HEK293T (cell line): ENCODE results near the gene AP5Z1.

Experiments used
- CTCF ChIA-PET: fragments of 350-600 bp; formaldehyde crosslinking; extraction: SDS; loops from one replicate; lab custom pipeline; 2021; ENCODE audit warnings: antibody characterized with exemption, inconsistent platforms; lab: Yijun Ruan, JAX
- POLR2A ChIA-PET: fragments of 350-600 bp; formaldehyde crosslinking; extraction: SDS; loops from one replicate; lab custom pipeline; 2020; ENCODE audit warnings: antibody characterized with exemption, inconsistent platforms; lab: Yijun Ruan, JAX
- DNase-seq: peaks from one replicate; pipeline ENCODE4 v3.0.0; 2012; ENCODE audit warnings: mixed read lengths; ENCODE audit errors: extremely low spot score
- ARNT ChIP-seq: fragments of 450-650 bp; IDR thresholded peaks from 2 replicates; pipeline ENCODE4 v1.6.1; 2017; ENCODE audit warnings: mild to moderate bottlenecking
- BHLHE40 ChIP-seq: fragments of 450-650 bp; IDR thresholded peaks from 2 replicates; pipeline ENCODE4 v1.6.1; 2016; ENCODE audit warnings: mild to moderate bottlenecking, moderate library complexity, borderline replicate concordance
- CTBP1 ChIP-seq: fragments of 450-650 bp; IDR thresholded peaks from 2 replicates; pipeline ENCODE4 v1.6.1; 2016; ENCODE audit warnings: borderline replicate concordance
- ELF4 ChIP-seq: fragments of 450-650 bp; IDR thresholded peaks from 2 replicates; pipeline ENCODE4 v1.6.1; 2017; ENCODE audit warnings: antibody characterized with exemption
- FOXA1 ChIP-seq: fragments of 450-650 bp; IDR thresholded peaks from 2 replicates; pipeline ENCODE4 v1.6.1; 2016; ENCODE audit warnings: mild to moderate bottlenecking
- FOXK2 ChIP-seq: fragments of 450-650 bp; IDR thresholded peaks from 2 replicates; pipeline ENCODE4 v1.6.1; 2016; ENCODE audit warnings: mild to moderate bottlenecking
- FOXM1 ChIP-seq: fragments of 450-650 bp; IDR thresholded peaks from 2 replicates; pipeline ENCODE4 v1.6.1; 2017; ENCODE audit warnings: mild to moderate bottlenecking, borderline replicate concordance
- HDGF ChIP-seq: fragments of 450-650 bp; IDR thresholded peaks from 2 replicates; pipeline ENCODE4 v1.6.1; 2017; ENCODE audit warnings: antibody characterized with exemption, borderline replicate concordance
- L3MBTL2 ChIP-seq: fragments of 450-650 bp; conservative IDR thresholded peaks from 2 replicates; pipeline ENCODE4 v1.6.1; 2016; ENCODE audit warnings: mild to moderate bottlenecking
- LEF1 ChIP-seq: fragments of 450-650 bp; IDR thresholded peaks from 2 replicates; pipeline ENCODE4 v1.6.1; 2017; ENCODE audit warnings: mild to moderate bottlenecking, borderline replicate concordance
- NFRKB ChIP-seq: fragments of 450-650 bp; IDR thresholded peaks from 2 replicates; pipeline ENCODE4 v1.6.1; 2016; ENCODE audit warnings: mild to moderate bottlenecking, moderate library complexity
- SP1 ChIP-seq: fragments of 450-650 bp; IDR thresholded peaks from 2 replicates; pipeline ENCODE4 v1.6.1; 2017
- SUZ12 ChIP-seq: fragments of 450-650 bp; IDR thresholded peaks from 2 replicates; pipeline ENCODE4 v1.6.1; 2016; ENCODE audit warnings: mild to moderate bottlenecking
- TARDBP ChIP-seq: fragments of 450-650 bp; IDR thresholded peaks from 2 replicates; pipeline ENCODE4 v1.6.1; 2016
- ZNF384 ChIP-seq: fragments of 450-650 bp; IDR thresholded peaks from 2 replicates; pipeline ENCODE4 v1.6.1; 2016
- TF ChIP-seq, protein P1 (sequence below): fragments of 450-650 bp; IDR thresholded peaks from 2 replicates; pipeline ENCODE4 v1.6.1; 2016

The AP5Z1 gene

DNA sequence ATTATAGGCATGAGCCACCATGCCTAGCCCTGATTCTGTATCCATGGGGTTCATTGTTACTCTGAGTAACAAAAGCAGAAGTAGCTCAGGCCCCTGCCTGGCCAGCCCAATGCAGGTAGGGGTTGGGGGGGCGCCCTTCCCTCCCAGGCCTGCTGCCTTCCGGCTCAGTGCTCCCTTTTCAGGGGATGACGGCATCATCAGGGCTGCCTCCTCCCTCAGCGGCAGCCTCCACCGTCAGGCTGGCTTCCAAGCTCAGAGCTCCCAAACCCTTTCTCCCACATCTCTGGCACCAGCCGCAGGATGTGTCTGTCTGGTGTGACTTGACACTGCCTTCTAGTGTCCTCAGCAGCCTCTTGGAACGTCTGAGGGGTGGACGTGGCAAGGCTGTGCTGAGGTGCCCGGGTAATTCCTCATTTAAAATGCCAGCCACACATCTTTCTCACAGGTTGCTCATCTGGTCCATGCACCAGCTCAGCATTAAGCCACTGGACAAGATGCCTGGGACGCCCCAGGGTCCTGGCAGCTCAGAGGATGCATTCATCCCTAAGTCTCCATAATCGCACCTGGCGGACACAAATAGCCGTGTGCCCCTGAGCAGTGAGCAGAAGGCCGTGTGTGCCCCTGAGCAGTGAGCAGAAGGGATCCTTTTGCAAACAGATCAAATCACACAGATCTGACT is 48.2 kb downstream of the AP5Z1 start:
- CTCF ChIA-PET, result no interaction called here
- POLR2A ChIA-PET, result no interaction called here
- no peak for DNase-seq
- TF ChIP-seq FOXK2 (no peak), ARNT (no peak), SP1 (no peak), ELF4 (no peak), FOXA1 (no peak), LEF1 (no peak), L3MBTL2 (no peak), BHLHE40 (no peak), CTBP1 (no peak), FOXM1 (no peak), ZNF384 (no peak), SUZ12 (no peak), TARDBP (no peak)
- TF ChIP-seq, protein P1, sequence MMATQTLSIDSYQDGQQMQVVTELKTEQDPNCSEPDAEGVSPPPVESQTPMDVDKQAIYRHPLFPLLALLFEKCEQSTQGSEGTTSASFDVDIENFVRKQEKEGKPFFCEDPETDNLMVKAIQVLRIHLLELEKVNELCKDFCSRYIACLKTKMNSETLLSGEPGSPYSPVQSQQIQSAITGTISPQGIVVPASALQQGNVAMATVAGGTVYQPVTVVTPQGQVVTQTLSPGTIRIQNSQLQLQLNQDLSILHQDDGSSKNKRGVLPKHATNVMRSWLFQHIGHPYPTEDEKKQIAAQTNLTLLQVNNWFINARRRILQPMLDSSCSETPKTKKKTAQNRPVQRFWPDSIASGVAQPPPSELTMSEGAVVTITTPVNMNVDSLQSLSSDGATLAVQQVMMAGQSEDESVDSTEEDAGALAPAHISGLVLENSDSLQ, result no peak

DNA sequence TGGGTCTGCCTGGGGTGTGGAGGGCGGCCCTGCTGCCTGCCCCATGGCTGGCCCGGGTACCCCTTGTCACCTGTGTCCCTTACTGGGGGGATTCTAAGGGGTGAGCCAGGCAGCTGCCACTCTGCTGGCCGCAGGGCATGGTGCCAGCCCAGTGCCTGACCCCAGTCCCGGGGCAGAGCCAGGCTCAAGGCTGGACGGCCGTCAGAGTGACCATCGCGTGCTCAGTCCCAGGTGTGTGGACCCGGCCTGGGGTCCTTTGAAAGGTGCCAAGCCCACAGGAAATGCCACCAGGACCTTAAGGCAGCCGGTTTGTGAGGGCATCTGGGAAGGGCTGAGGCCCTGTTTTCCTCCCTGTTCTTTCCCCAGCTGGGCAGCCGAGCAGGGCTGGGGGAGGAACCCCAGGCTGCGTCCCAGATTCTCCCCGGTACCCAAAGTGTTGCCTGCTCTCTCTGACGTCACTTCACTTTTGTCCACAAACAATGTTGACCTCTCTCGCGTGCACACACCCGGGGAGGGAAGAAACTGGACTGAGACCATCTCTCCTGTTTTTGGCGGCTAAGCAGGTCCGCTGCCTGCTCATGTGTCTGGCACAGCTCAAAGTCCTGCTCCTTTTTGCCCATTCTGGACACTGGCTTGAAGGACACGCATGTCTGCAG is 48.8 kb downstream of the AP5Z1 start:
- POLR2A ChIA-PET, result no interaction called here
- DNase-seq, result no peak
- CTCF ChIA-PET, result no interaction called here
- TF ChIP-seq, protein P1, result no peak
- TF ChIP-seq ZNF384 (no peak), FOXK2 (no peak), LEF1 (no peak)

DNA sequence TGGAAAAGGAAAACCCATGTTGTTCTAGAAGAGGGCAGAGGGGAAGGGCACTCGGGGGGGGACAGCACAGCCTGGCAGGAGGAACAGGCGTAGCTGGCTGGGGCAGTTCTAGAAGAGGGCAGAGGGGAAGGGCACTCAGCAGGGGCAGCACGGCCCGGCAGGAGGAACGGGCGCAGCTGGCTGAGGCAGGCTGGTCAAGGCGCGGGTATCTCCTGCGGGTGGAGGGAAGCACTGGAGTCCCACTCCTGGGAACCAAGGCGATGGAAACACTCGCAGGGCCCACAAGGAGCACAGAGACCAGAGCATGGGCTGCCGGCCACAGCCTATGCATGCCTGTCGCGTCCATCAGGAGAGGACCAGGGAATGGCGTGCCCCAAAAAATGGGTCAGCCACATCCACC is 49.7 kb downstream of the AP5Z1 start:
- DNase-seq, result no peak
- ChIA-PET CTCF (interaction anchor here (0.6 kb wide), 1 partner anchor 11 kb away, joined by 4 read pairs; no protein-coding TSS in a partner anchor), POLR2A (no interaction called here)
- TF ChIP-seq SUZ12 (no peak), SP1 (no peak), FOXK2 (no peak), ZNF384 (no peak), LEF1 (no peak), CTBP1 (no peak), L3MBTL2 (no peak), TARDBP (no peak), ELF4 (no peak), FOXM1 (no peak), NFRKB (no peak)
- TF ChIP-seq, protein P1, result no peak

DNA sequence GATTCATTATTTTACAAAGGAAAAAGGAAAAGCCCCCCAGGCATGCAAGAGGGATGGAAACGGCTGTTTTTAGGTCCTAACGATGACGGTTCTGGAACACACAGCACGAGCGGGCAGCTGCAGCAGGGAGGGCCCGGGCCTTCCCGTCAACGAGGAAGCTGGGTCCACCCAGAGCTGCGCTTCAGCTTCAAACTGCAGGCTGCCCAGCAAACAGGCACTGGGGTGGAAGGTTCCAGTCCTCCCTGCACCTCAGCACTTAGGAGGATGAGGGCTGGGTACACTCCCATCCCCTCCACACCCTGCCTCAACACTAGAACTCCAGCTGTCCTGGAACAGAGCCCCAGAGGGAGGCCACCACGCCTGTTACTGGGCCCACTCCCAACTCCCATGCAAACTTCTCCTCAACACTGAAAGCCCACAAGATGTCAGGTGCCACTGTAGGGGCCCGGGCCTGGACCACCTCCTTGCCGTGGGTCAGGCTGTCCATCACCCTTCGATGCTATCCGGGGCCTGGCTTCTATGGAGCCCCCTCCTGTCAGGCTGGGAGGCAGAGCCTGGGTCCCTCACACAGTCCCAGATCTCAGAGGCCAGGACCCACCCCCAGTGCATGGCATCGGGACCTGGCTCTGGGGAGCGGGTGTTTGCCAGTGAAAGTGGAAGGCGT is 53.4 kb downstream of the AP5Z1 start:
- TF ChIP-seq NFRKB (no peak), BHLHE40 (no peak), L3MBTL2 (no peak), SUZ12 (no peak)
- no peak for DNase-seq
- CTCF ChIA-PET, result interaction anchor here (0.6 to 1.5 kb wide), 2 partner anchors 55 to 259 kb away, joined by 3 to 4 read pairs; partner anchors contain the start of gene RADIL
- POLR2A ChIA-PET, result no interaction called here

DNA sequence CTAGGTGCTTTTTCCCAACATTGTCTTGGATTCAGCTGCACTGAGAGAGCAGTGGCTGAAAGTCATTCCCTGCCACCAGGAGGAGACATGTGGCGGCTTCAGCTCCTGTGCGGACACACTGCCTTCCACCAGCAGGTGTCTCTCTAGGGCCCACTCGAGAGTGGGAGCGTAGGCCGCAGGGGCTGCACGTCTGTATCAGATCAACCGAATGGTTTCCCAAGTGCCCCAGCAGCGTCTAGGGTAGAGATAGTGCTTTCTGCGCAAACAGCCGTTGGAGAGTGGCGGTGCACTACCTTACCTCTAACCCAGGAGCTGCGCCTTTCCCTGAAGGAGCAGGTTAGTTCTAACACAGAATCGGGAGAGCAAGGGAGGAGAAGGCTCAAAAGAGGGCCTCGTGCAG is 54.8 kb downstream of the AP5Z1 start:
- ChIA-PET CTCF (interaction anchor here (0.7 to 1.5 kb wide), 2 partner anchors 53 to 55 kb away, joined by 3 to 4 read pairs; partner anchors contain the start of gene RADIL), POLR2A (no interaction called here)
- TF ChIP-seq TARDBP (no peak), SUZ12 (no peak), BHLHE40 (no peak), FOXA1 (no peak), HDGF (no peak), LEF1 (no peak), ARNT (no peak), ELF4 (no peak), ZNF384 (no peak), SP1 (no peak), NFRKB (no peak)
- TF ChIP-seq, protein P1, result no peak
- DNase-seq, result peak; percentile 72
